IMR-90 (cell line): Measurements from ENCODE around the gene RAI1. TPM values are rescaled to one million over a fixed set of nuclear protein-coding genes. Genes with fewer than 3 reads are reported as not detected.

Experiments
- ATAC-seq: fragments of 200-7000 bp; cut with Tn5 transposase; 2 replicates; pipeline ENCODE4 v1.9.1; 2020; ENCODE audit warnings: low read depth, mild to moderate bottlenecking, moderate library complexity
- BruUV-seq: library from RNA; stranded (reverse); fragments of 400-500 nt; replicated peaks from 2 replicates; lab custom pipeline; 2021; lab: Mats Ljungman, UMichigan
- CTCF ChIA-PET: fragments of 300-600 bp; formaldehyde crosslinking; extraction: SDS; loops from one replicate; lab custom pipeline; 2021; ENCODE audit warnings: antibody characterized with exemption; lab: Yijun Ruan, JAX
- POLR2A ChIA-PET: fragments of 300-600 bp; sonication (Branson Sonifier 250); formaldehyde crosslinking; loops from one replicate; lab custom pipeline; 2022; ENCODE audit warnings: antibody characterized with exemption; ENCODE audit not compliant: unreplicated experiment; lab: Charles Lee
- DNase-seq: peaks from one replicate; pipeline ENCODE4 v3.0.0; 2013
- H2AFZ ChIP-seq: replicated peaks from 2 replicates; pipeline ENCODE3; 2013; ENCODE audit warnings: low read length, mild to moderate bottlenecking; ENCODE audit not compliant: poor library complexity
- H2AK5ac ChIP-seq: 2 replicates; pipeline ENCODE4 v1.6.1; 2013; ENCODE audit warnings: low read depth, low read length, inconsistent platforms
- H2AK9ac ChIP-seq: replicated peaks from 2 replicates; pipeline ENCODE3; 2013; ENCODE audit warnings: mild to moderate bottlenecking, low read depth, low read length, moderate library complexity; ENCODE audit not compliant: poor library complexity
- H2BK120ac ChIP-seq: 2 replicates; pipeline ENCODE4 v1.6.1; 2013; ENCODE audit warnings: low read depth, low read length, inconsistent platforms
- H2BK15ac ChIP-seq: 3 replicates; pipeline ENCODE4 v1.6.1; 2013; ENCODE audit warnings: low read depth, low read length, inconsistent platforms
- H2BK20ac ChIP-seq: 2 replicates; pipeline ENCODE4 v1.6.1; 2013; ENCODE audit warnings: low read depth, mild to moderate bottlenecking, inconsistent platforms, low read length, moderate library complexity
- H2BK5ac ChIP-seq: 2 replicates; pipeline ENCODE4 v1.6.1; 2013; ENCODE audit warnings: mild to moderate bottlenecking, low read depth, low read length, inconsistent platforms; ENCODE audit not compliant: poor library complexity, severe bottlenecking
- H3K14ac ChIP-seq: replicated peaks from 2 replicates; pipeline ENCODE4 v1.6.1; 2013; ENCODE audit warnings: low read depth, low read length, inconsistent platforms
- H3K18ac ChIP-seq: 2 replicates; pipeline ENCODE4 v1.6.1; 2013; ENCODE audit warnings: low read depth, low read length, control low read depth
- H3K23ac ChIP-seq: 2 replicates; pipeline ENCODE4 v1.6.1; 2013; ENCODE audit warnings: low read depth, low read length, inconsistent platforms
- H3K27ac ChIP-seq: 2 replicates; pipeline ENCODE4 v1.5.1; 2013; ENCODE audit warnings: mild to moderate bottlenecking, control low read depth, low read length; ENCODE audit not compliant: insufficient read depth
- H3K27me3 ChIP-seq: 2 replicates; pipeline ENCODE4 v1.6.1; 2013; ENCODE audit warnings: low read length; ENCODE audit not compliant: control insufficient read depth, insufficient read depth
- H3K36me3 ChIP-seq: 2 replicates; pipeline ENCODE4 v1.6.1; 2013; ENCODE audit warnings: low read length, mixed read lengths; ENCODE audit not compliant: control insufficient read depth, insufficient read depth
- H3K4ac ChIP-seq: 2 replicates; pipeline ENCODE4 v1.6.1; 2013; ENCODE audit warnings: low read depth, low read length, inconsistent platforms
- H3K4me1 ChIP-seq: 2 replicates; pipeline ENCODE4 v1.6.1; 2013; ENCODE audit warnings: low read length, mixed read lengths; ENCODE audit not compliant: control insufficient read depth, insufficient read depth
- H3K4me2 ChIP-seq: 2 replicates; pipeline ENCODE4 v1.6.1; 2013; ENCODE audit warnings: low read depth, mild to moderate bottlenecking, control low read depth, low read length, moderate library complexity
- H3K4me3 ChIP-seq: 2 replicates; pipeline ENCODE4 v1.5.1; 2013; ENCODE audit warnings: low read depth, mild to moderate bottlenecking, control low read depth, low read length, moderate library complexity; ENCODE audit not compliant: insufficient read depth
- H3K56ac ChIP-seq: 2 replicates; pipeline ENCODE4 v1.6.1; 2013; ENCODE audit warnings: low read length, inconsistent platforms; ENCODE audit not compliant: insufficient read depth; ENCODE audit errors: extremely low read depth
- H3K79me1 ChIP-seq, 2 experiments: 2 replicates each; pipeline ENCODE4 v1.6.1; 2013; ENCODE audit warnings: low read length in 2 of 2, inconsistent platforms in 1 of 2, low read depth in 1 of 2
- H3K9ac ChIP-seq: 2 replicates; pipeline ENCODE4 v1.6.1; 2013; ENCODE audit warnings: low read depth, low read length, control low read depth
- H3K9me1 ChIP-seq: 2 replicates; pipeline ENCODE4 v1.6.1; 2013; ENCODE audit warnings: low read length, inconsistent platforms; ENCODE audit not compliant: insufficient read depth
- H3K9me3 ChIP-seq: 2 replicates; pipeline ENCODE4 v1.6.1; 2013; ENCODE audit warnings: low read length; ENCODE audit not compliant: control insufficient read depth, insufficient read depth
- H4K20me1 ChIP-seq: 2 replicates; pipeline ENCODE4 v1.6.1; 2013; ENCODE audit warnings: low read length, inconsistent platforms; ENCODE audit not compliant: insufficient read depth
- H4K5ac ChIP-seq: 2 replicates; pipeline ENCODE4 v1.6.1; 2013; ENCODE audit warnings: mild to moderate bottlenecking, low read depth, low read length, control low read depth
- H4K8ac ChIP-seq, 2 experiments: 2 replicates each; pipeline ENCODE4 v1.6.1; 2013; ENCODE audit warnings: low read depth in 2 of 2, low read length in 2 of 2, control low read depth in 1 of 2, inconsistent platforms in 1 of 2
- H4K91ac ChIP-seq: 2 replicates; pipeline ENCODE4 v1.6.1; 2013; ENCODE audit warnings: low read depth, low read length, inconsistent platforms; ENCODE audit not compliant: insufficient read depth
- BHLHE40 ChIP-seq: fragments of 150-350 bp; IDR thresholded peaks from 2 replicates; pipeline ENCODE4 v1.6.1; 2016; ENCODE audit warnings: mild to moderate bottlenecking, low read depth, low read length
- CHD1 ChIP-seq: IDR thresholded peaks from 2 replicates; pipeline ENCODE4 v1.6.1; 2012; ENCODE audit warnings: low read depth, low read length, improper control_type of control experiment
- CTCF ChIP-seq: conservative IDR thresholded peaks from 2 replicates; pipeline ENCODE4 v1.5.1; 2012; ENCODE audit warnings: mild to moderate bottlenecking, low read depth, low read length, improper control_type of control experiment
- FOS ChIP-seq: fragments of 150-350 bp; IDR thresholded peaks from 2 replicates; pipeline ENCODE4 v1.6.1; 2016; ENCODE audit warnings: low read depth, low read length
- MAFK ChIP-seq: IDR thresholded peaks from 2 replicates; pipeline ENCODE4 v1.6.1; 2012; ENCODE audit warnings: low read depth, low read length, improper control_type of control experiment
- MAZ ChIP-seq: IDR thresholded peaks from 2 replicates; pipeline ENCODE4 v1.6.1; 2012; ENCODE audit warnings: low read depth, mild to moderate bottlenecking, low read length, improper control_type of control experiment, moderate library complexity, borderline replicate concordance
- MXI1 ChIP-seq: IDR thresholded peaks from 2 replicates; pipeline ENCODE4 v1.6.1; 2012; ENCODE audit warnings: low read depth, mild to moderate bottlenecking, low read length, moderate library complexity, borderline replicate concordance
- POLR2A ChIP-seq: IDR thresholded peaks from 2 replicates; pipeline ENCODE4 v1.6.1; 2012; ENCODE audit warnings: mild to moderate bottlenecking, low read depth, low read length
- RAD21 ChIP-seq: IDR thresholded peaks from 2 replicates; pipeline ENCODE4 v1.6.1; 2012; ENCODE audit warnings: low read length, improper control_type of control experiment
- RCOR1 ChIP-seq: IDR thresholded peaks from 2 replicates; pipeline ENCODE4 v1.6.1; 2012; ENCODE audit warnings: mild to moderate bottlenecking, low read length, improper control_type of control experiment; ENCODE audit not compliant: insufficient replicate concordance
- RFX5 ChIP-seq: IDR thresholded peaks from 2 replicates; pipeline ENCODE4 v1.8.0; 2012; ENCODE audit warnings: low read depth, mild to moderate bottlenecking, low read length, moderate library complexity
- SMC3 ChIP-seq: fragments of 150-350 bp; IDR thresholded peaks from 2 replicates; pipeline ENCODE4 v1.6.1; 2016; ENCODE audit warnings: low read depth, mild to moderate bottlenecking, antibody characterized with exemption, low read length, moderate library complexity
- USF2 ChIP-seq: fragments of 150-350 bp; IDR thresholded peaks from 2 replicates; pipeline ENCODE4 v1.6.1; 2017; ENCODE audit warnings: mild to moderate bottlenecking, antibody characterized with exemption, low read length, low read depth
- WGBS, 2 experiments: methylation state at CpG; one replicate each; pipeline versions ENCODE4 v1.1.5 to v1.1.7; 2013; ENCODE audit warnings: missing lambda C conversion rate in 2 of 2; ENCODE audit not compliant: insufficient read length in 1 of 2; ENCODE audit errors: extremely low coverage in 2 of 2; 5-methylcytosine and 5-hydroxymethylcytosine counted together
- dilution Hi-C: fragments of 300-500 bp; cut with HindIII; formaldehyde crosslinking; loops from one replicate; pipeline ENCODE4 v1.14.3; 2018; ENCODE audit warnings: low sequenced_read_pairs; ENCODE audit not compliant: unreplicated experiment
- in situ Hi-C: fragments of 300-500 bp; cut with MboI; formaldehyde crosslinking; loops from 3 replicates; pipeline ENCODE4 v1.14.3; 2019; ENCODE audit warnings: low sequenced_read_pairs, inconsistent platforms, mixed read lengths
- intact Hi-C: fragments of 100-400 bp; cut with micrococcal nuclease; formaldehyde crosslinking; loops from 2 replicates; pipeline ENCODE4 v1.10.0; 2022
- polyA plus RNA-seq, 3 experiments: library from polyadenylated mRNA; depleted of rRNA; stranded (reverse); fragments of >200 nt; gene quantifications; 2 replicates each; pipeline ENCODE4 v1.2.3, GENCODE V29; 2012; ENCODE audit warnings: low replicate concordance in 1 of 3
- total RNA-seq: library from RNA; depleted of rRNA; stranded (reverse); fragments of >200 nt; gene quantifications from 2 replicates; pipeline ENCODE4 v1.2.3, GENCODE V29; 2012

The RAI1 gene
- total and polyA plus RNA-seq, 2 of the 4 experiments (the other 2 are of a cell fraction), result 1.8 to 10.5 TPM

DNA sequence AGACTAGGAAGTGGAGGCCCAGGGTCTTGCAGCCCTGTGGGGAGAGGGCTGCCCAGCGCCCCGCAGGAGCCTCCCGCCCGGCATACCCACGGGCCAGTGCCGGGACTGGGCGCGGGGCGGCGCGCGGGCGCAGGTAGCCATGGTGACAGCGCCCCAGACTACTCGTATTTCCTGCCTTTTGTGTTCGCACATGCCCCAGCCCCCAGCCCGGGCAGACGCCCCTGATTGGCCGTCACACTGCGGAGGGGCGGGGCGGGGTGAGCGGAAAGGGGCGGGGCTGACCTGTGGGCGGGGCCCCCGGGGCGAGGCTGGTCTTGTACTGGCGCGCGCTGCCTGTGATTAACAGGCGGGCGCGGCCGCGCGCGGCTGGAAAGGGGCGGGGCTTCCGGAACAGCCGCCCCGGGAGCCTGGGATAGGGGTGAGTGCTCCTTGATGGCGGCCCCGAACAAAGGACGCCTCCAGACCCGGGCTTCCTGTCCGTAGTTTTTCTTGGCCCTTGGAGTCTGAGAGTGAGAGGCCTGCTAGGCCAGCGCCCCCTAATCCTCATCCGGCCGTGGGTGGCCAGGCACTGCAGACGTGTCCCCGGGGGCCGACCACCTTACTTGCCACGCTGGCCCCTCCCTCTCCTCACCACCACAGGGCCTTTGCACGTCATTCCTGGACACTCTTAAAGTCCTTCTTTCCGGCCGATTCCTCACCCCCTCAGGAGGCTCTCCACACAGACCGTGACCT, 71.0 kb downstream of the RAI1 start:
- peaks cover 26% of the 10 kb centered on the region for H3K9me1 ChIP-seq
- peak overlapping the region; percentile 87 for H4K91ac ChIP-seq
- H3K79me1 ChIP-seq, result peaks cover 43 to 94% of the 10 kb centered on the region in 2 experiments
- ATAC-seq (peak; percentile 98), DNase-seq (peak; percentile 88)
- peak overlapping the region; percentile 93 for H3K14ac ChIP-seq
- H2BK5ac ChIP-seq, result peak overlapping the region; percentile 36
- peak overlapping the region; percentile 28; the same call in 1 of the 2 replicates for H3K56ac ChIP-seq
- H4K8ac ChIP-seq, result peak overlapping the region; percentile 92 to 95
- in situ Hi-C loops (no loop called here), intact Hi-C loops (no loop called here), dilution Hi-C loops (no loop called here)
- H2AFZ ChIP-seq, result peak overlapping the region; percentile 85
- H3K4ac ChIP-seq, result peak overlapping the region; percentile 93
- peaks cover 18% of the 10 kb centered on the region for H3K4me1 ChIP-seq
- POLR2A ChIA-PET, result no interaction called here
- H3K4me3 ChIP-seq, result peak overlapping the region; percentile 43
- peak overlapping the region; percentile 68 for H3K9ac ChIP-seq
- peak overlapping the region; percentile 80; the same call in 1 of the 2 replicates for H3K23ac ChIP-seq
- no peaks in the 10 kb centered on the region; the same call in 1 of the 2 replicates for H3K36me3 ChIP-seq
- H2AK9ac ChIP-seq, result peak overlapping the region; percentile 95
- H3K27ac ChIP-seq, result peak overlapping the region; percentile 74
- H4K20me1 ChIP-seq, result peaks cover 74% of the 10 kb centered on the region
- peak overlapping the region; percentile 50; the same call in 1 of the 3 replicates for H2BK15ac ChIP-seq
- H3K9me3 ChIP-seq, result no peaks in the 10 kb centered on the region
- H2AK5ac ChIP-seq, result peak overlapping the region; percentile 99
- H3K4me2 ChIP-seq, result peak overlapping the region; percentile 76
- TF ChIP-seq FOS, result no peak
- TF ChIP-seq RCOR1, result peak; percentile 83
- TF ChIP-seq MAFK, result no peak
- TF ChIP-seq RFX5, result no peak
- TF ChIP-seq POLR2A, result no peak
- TF ChIP-seq CTCF, result peak; percentile 33; the same call in 1 of the 2 replicates
- TF ChIP-seq USF2, result 0 out of 2 replicates have a peak, but pooled peaks have one; percentile 12
- peak; percentile 25; the same call in 1 of the 2 replicates for TF ChIP-seq RAD21
- TF ChIP-seq SMC3, result peak; percentile 19; the same call in 1 of the 2 replicates
- TF ChIP-seq MXI1, result peak; percentile 54; the same call in 1 of the 2 replicates
- TF ChIP-seq CHD1, result no peak
- TF ChIP-seq MAZ, result peak; percentile 65; the same call in 1 of the 2 replicates
- peak; percentile 47; the same call in 1 of the 2 replicates for TF ChIP-seq BHLHE40
- WGBS, 2 experiments, result 7% methylated on average over 14 of the region's 57 CpGs; no CpG with 5 or more reads in 1 of the 2 experiments
- H3K18ac ChIP-seq, result peak overlapping the region; percentile 32; the same call in 1 of the 2 replicates
- no peaks in the 10 kb centered on the region for H3K27me3 ChIP-seq
- peak overlapping the region; percentile 52 for H2BK120ac ChIP-seq
- peak overlapping the region; percentile 76 for H4K5ac ChIP-seq
- H2BK20ac ChIP-seq, result no peak overlapping the region; the same call in 1 of the 2 replicates
- BruUV-seq, result no TSS peak
- CTCF ChIA-PET, result no interaction called here
